Fibroblast of the aortic adventitia (primary cell): ENCODE measurements around the gene LCNL1. TPM values are rescaled to one million over a fixed set of nuclear protein-coding genes. Genes with fewer than 3 reads are reported as not detected.

Experiments used
- DNase-seq: peaks from one replicate; pipeline ENCODE4 v3.0.0-alpha.2; 2010; ENCODE audit warnings: low read depth
- H3K4me3 ChIP-seq: 2 replicates; pipeline ENCODE4 v1.5.1; 2011; ENCODE audit warnings: low read depth, mild to moderate bottlenecking, control low read depth, low read length, moderate library complexity
- CTCF ChIP-seq: IDR thresholded peaks from 2 replicates; pipeline ENCODE4 v1.5.1; 2011; ENCODE audit warnings: mild to moderate bottlenecking, low read length, control low read depth, inconsistent platforms; ENCODE audit not compliant: insufficient read depth
- total RNA-seq: library from RNA; depleted of rRNA; stranded (reverse); fragments of >200 nt; gene quantifications from 2 replicates; pipeline ENCODE4 v1.2.3, GENCODE V29; 2012; ENCODE audit warnings: low replicate concordance

The LCNL1 gene
- total RNA-seq, 1 donor: 0.54 TPM

- no peak overlapping the region for H3K4me3 ChIP-seq
- no peak for DNase-seq
- TF ChIP-seq CTCF: no peak
Observed at GRCh38 chr9:136994180-136994887, 11.5 kb downstream of the LCNL1 start.

- H3K4me3 ChIP-seq: no peak overlapping the region
- TF ChIP-seq CTCF: no peak
- DNase-seq: no peak
Observed at GRCh38 chr9:136994888-136995230, 12.1 kb downstream of the LCNL1 start.

- peak overlapping the region; percentile 28 for H3K4me3 ChIP-seq
- TF ChIP-seq CTCF: no peak
- DNase-seq: peak; percentile 10
Observed at GRCh38 chr9:136995362-136995761, 12.6 kb downstream of the LCNL1 start.

GRCh38 chr9:136995772-136996311 lies 13.0 kb downstream of the LCNL1 start:
- TF ChIP-seq CTCF: no peak
- peak; percentile 81 for DNase-seq
- peak overlapping the region; percentile 40 for H3K4me3 ChIP-seq

- peak within 1 kb of the TSS; percentile 40 for H3K4me3 ChIP-seq
- TF ChIP-seq CTCF: no peak
- DNase-seq: peak; percentile 52
Observed at GRCh38 chr9:136996361-136997292, 13.8 kb downstream of the LCNL1 start, which contains the start of gene CLIC3. CLIC3 (minus strand) TSS chr9:136996568; CDS start chr9:136996543, 25 bp downstream.

- no peak overlapping the region for H3K4me3 ChIP-seq
- no peak for TF ChIP-seq CTCF
- DNase-seq: no peak
Observed at GRCh38 chr9:136997371-136997770, 14.6 kb downstream of the LCNL1 start.
